ENCODE results near the gene FAM53A.

Gene FAM53A

GRCh38 chr4:1660948-1661677, 23.0 kb downstream of the FAM53A start:
- no peak for DNase-seq (ENCODE audit: low read depth in 2 of 2)

GRCh38 chr4:1659104-1660043, 24.7 kb downstream of the FAM53A start:
- no peak for DNase-seq (ENCODE audit: low read depth in 2 of 2)

GRCh38 chr4:1658581-1658980, 25.5 kb downstream of the FAM53A start:
- DNase-seq (ENCODE audit: low read depth in 2 of 2): no peak

GRCh38 chr4:1658146-1658545, 26.0 kb downstream of the FAM53A start:
- no peak for DNase-seq (ENCODE audit: low read depth in 2 of 2)

- no peak for DNase-seq (ENCODE audit: low read depth in 2 of 2)
Measured at GRCh38 chr4:1656986-1657385, 27.1 kb downstream of the FAM53A start.

- DNase-seq (ENCODE audit: low read depth in 2 of 2): no peak
Measured at GRCh38 chr4:1656132-1656531, 28.0 kb downstream of the FAM53A start.

GRCh38 chr4:1655676-1656075, 28.4 kb downstream of the FAM53A start:
- no peak for DNase-seq (ENCODE audit: low read depth in 2 of 2)

- DNase-seq (ENCODE audit: low read depth in 2 of 2): no peak
Measured at GRCh38 chr4:1655081-1655480, 29.0 kb downstream of the FAM53A start.

- no peak for DNase-seq (ENCODE audit: low read depth in 2 of 2)
Measured at GRCh38 chr4:1654216-1654955, 29.7 kb downstream of the FAM53A start.

- DNase-seq (ENCODE audit: low read depth in 2 of 2): no peak
Measured at GRCh38 chr4:1653776-1654175, 30.3 kb downstream of the FAM53A start.

- no peak for DNase-seq (ENCODE audit: low read depth in 2 of 2)
Measured at GRCh38 chr4:1652088-1652487, 32.0 kb downstream of the FAM53A start.

GRCh38 chr4:1651609-1652008, 32.5 kb downstream of the FAM53A start:
- DNase-seq (ENCODE audit: low read depth in 2 of 2): no peak

GRCh38 chr4:1648962-1649361, 35.2 kb downstream of the FAM53A start:
- no peak for DNase-seq (ENCODE audit: low read depth in 2 of 2)

GRCh38 chr4:1647432-1647831, 36.7 kb downstream of the FAM53A start:
- DNase-seq (ENCODE audit: low read depth in 2 of 2): no peak

- DNase-seq (ENCODE audit: low read depth in 2 of 2): no peak
Measured at GRCh38 chr4:1646690-1647089, 37.4 kb downstream of the FAM53A start.

- no peak for DNase-seq (ENCODE audit: low read depth in 2 of 2)
Measured at GRCh38 chr4:1644891-1645657, 39.0 kb downstream of the FAM53A start.

- no peak for DNase-seq (ENCODE audit: low read depth in 2 of 2)
Measured at GRCh38 chr4:1643971-1644735, 40.0 kb downstream of the FAM53A start.

GRCh38 chr4:1642196-1642951, 41.7 kb downstream of the FAM53A start:
- DNase-seq (ENCODE audit: low read depth in 2 of 2): no peak

- DNase-seq (ENCODE audit: low read depth in 2 of 2): no peak
Measured at GRCh38 chr4:1641671-1642070, 42.4 kb downstream of the FAM53A start.

Measured in stimulated activated CD8-positive, alpha-beta memory T cell treated with anti-CD3 and anti-CD28 coated beads, Interleukin-15, amount 100 ng/mL, for 4 hours (primary cell).